ENCODE results near the gene GOLGA3.
"Not testable (repeated sequence)": the region's sequence is repeated elsewhere in the genome, so short reads cannot be mapped to it uniquely, and the experiment has no call there.

GOLGA3 gene

GRCh38 chr12:132828706-132829534 lies at the start of gene GOLGA3:
GOLGA3 (minus strand) TSS chr12:132828869; CDS start chr12:132822128, 6,741 bp downstream.
- H3K27ac ChIP-seq = peak within 1 kb of the TSS; percentile 98
- TF ChIP-seq CTCF (conservative IDR thresholded peaks at IDR 0.05) = no peak

GRCh38 chr12:132874620-132875019 lies 46.0 kb upstream of the GOLGA3 start:
- H3K27ac ChIP-seq = not testable (repeated sequence)

GRCh38 chr12:132874175-132874574 lies 45.5 kb upstream of the GOLGA3 start:
- no peak overlapping the region for H3K27ac ChIP-seq

GRCh38 chr12:132873724-132874123 lies 45.1 kb upstream of the GOLGA3 start:
- TF ChIP-seq CTCF (conservative IDR thresholded peaks at IDR 0.05) = no peak
- no peak overlapping the region for H3K27ac ChIP-seq

More at GRCh38 chr12:132874175-132874574, 45.5 kb upstream of the GOLGA3 start:
- no peak for TF ChIP-seq CTCF (conservative IDR thresholded peaks at IDR 0.05)

- no peak overlapping the region for H3K27ac ChIP-seq
- no peak for TF ChIP-seq CTCF (conservative IDR thresholded peaks at IDR 0.05)
Observed at GRCh38 chr12:132872975-132873421, 44.3 kb upstream of the GOLGA3 start.

GRCh38 chr12:132872073-132872855 lies 43.6 kb upstream of the GOLGA3 start:
- no peak overlapping the region for H3K27ac ChIP-seq
- no peak for TF ChIP-seq CTCF (conservative IDR thresholded peaks at IDR 0.05)

- H3K27ac ChIP-seq = no peak overlapping the region
- no peak for TF ChIP-seq CTCF (conservative IDR thresholded peaks at IDR 0.05)
Observed at GRCh38 chr12:132869551-132869950, 40.9 kb upstream of the GOLGA3 start.

All from VCaP (cell line).